Measurements from ENCODE around the gene LRPAP1.

The LRPAP1 gene

GRCh38 chr4:3488820-3489219 is 43.4 kb downstream of the LRPAP1 start (continued):
- no peak for TF ChIP-seq ZNF518A (tag by site-specific recombination; conservative IDR thresholded peaks at IDR 0.05; ENCODE audit: low read depth)
- no peak for TF ChIP-seq ZNF23 (tag by site-specific recombination; IDR thresholded peaks at IDR 0.05; ENCODE audit: borderline replicate concordance)
- no peak for TF ChIP-seq SP7 (tag by site-specific recombination; IDR thresholded peaks at IDR 0.05)
- TF ChIP-seq ZNF704 (tag by site-specific recombination; IDR thresholded peaks at IDR 0.05) = no peak
- no peak for TF ChIP-seq ZNF433 (tag by site-specific recombination; IDR thresholded peaks at IDR 0.05; ENCODE audit: low read depth)
- TF ChIP-seq RBAK (tag by site-specific recombination; IDR thresholded peaks at IDR 0.05) = no peak
- no peak for TF ChIP-seq TCF7L2 (IDR thresholded peaks at IDR 0.05; ENCODE audit: borderline replicate concordance, low read depth, low read length)
- no peak for TF ChIP-seq ZNF16 (tag by site-specific recombination; IDR thresholded peaks at IDR 0.05; ENCODE audit: low read depth)

GRCh38 chr4:3487861-3488260 is 44.4 kb downstream of the LRPAP1 start:
- H3K27ac ChIP-seq (ENCODE audit: extremely low read depth, low read depth, low read length) = no peak overlapping the region
- ChIA-PET POLR2A (no interaction called here), CTCF (interaction anchor here (1.4 kb wide), 1 partner anchor 43 kb away, joined by 5 read pairs; no protein-coding TSS in a partner anchor)
- TF ChIP-seq ZNF335 (tag by site-specific recombination; conservative IDR thresholded peaks at IDR 0.05) (peak; percentile 91), INSM2 (tag by site-specific recombination; IDR thresholded peaks at IDR 0.05) (no peak)
- H3K4me1 ChIP-seq (ENCODE audit: control insufficient read depth, insufficient read depth, low read length) = no peaks in the 10 kb centered on the region; the same call in 1 of the 2 replicates
- H3K4me3 ChIP-seq (ENCODE audit: low read depth, low read length) = no peak overlapping the region
- no peaks in the 10 kb centered on the region for H3K9me3 ChIP-seq (ENCODE audit: control insufficient read depth, insufficient read depth, low read depth, low read length)
- H3K36me3 ChIP-seq (ENCODE audit: control insufficient read depth in 2 of 2, insufficient read depth in 1 of 2, low read length in 2 of 2) = no peaks in the 10 kb centered on the region

GRCh38 chr4:3486541-3487540 is 45.4 kb downstream of the LRPAP1 start:
- Histone ChIP-seq H3K36me3 (ENCODE audit: control insufficient read depth in 2 of 2, insufficient read depth in 1 of 2, low read length in 2 of 2) (no peaks in the 10 kb centered on the region), H3K4me3 (ENCODE audit: low read depth, low read length) (no peak overlapping the region), H3K27ac (ENCODE audit: extremely low read depth, low read depth, low read length) (no peak overlapping the region), H3K9me3 (ENCODE audit: control insufficient read depth, insufficient read depth, low read depth, low read length) (no peaks in the 10 kb centered on the region), H3K4me1 (ENCODE audit: control insufficient read depth, insufficient read depth, low read length) (no peaks in the 10 kb centered on the region; the same call in 1 of the 2 replicates)
- POLR2A ChIA-PET = interaction anchor here (1.5 kb wide), 1 partner anchor 9 kb away, joined by 3 read pairs; no protein-coding TSS in a partner anchor
- CTCF ChIA-PET = interaction anchor here (1.4 kb wide), 1 partner anchor 42 kb away, joined by 5 read pairs; no protein-coding TSS in a partner anchor
- TF ChIP-seq ZNF555 (tag by site-specific recombination; conservative IDR thresholded peaks at IDR 0.05) (no peak), ZNF335 (tag by site-specific recombination; conservative IDR thresholded peaks at IDR 0.05) (peak; percentile 71), ZNF280D (tag by site-specific recombination; IDR thresholded peaks at IDR 0.05) (no peak), ZNF341 (tag by site-specific recombination; IDR thresholded peaks at IDR 0.05; ENCODE audit: low read depth) (peak; percentile 47; the same call in 1 of the 2 replicates), KLF9 (tag by site-specific recombination; IDR thresholded peaks at IDR 0.05; ENCODE audit: low read depth) (no peak), ZIC2 (tag by site-specific recombination; IDR thresholded peaks at IDR 0.05) (peak; percentile 92), ZNF585B (tag by site-specific recombination; IDR thresholded peaks at IDR 0.05) (no peak), KLF8 (tag by site-specific recombination; IDR thresholded peaks at IDR 0.05) (no peak), GLI4 (tag by site-specific recombination; IDR thresholded peaks at IDR 0.05) (no peak), SETDB1 (IDR thresholded peaks at IDR 0.05; ENCODE audit: insufficient read length, low read length) (no peak)

Data from HEK293 (cell line).